ENCODE results near the gene LSM14B. TPM values are rescaled to one million over a fixed set of nuclear protein-coding genes. Genes with fewer than 3 reads are reported as not detected.

The LSM14B gene
- total and polyA plus RNA-seq, 7 donors = 26.4 to 67.0 (median 54.2) TPM

DNA sequence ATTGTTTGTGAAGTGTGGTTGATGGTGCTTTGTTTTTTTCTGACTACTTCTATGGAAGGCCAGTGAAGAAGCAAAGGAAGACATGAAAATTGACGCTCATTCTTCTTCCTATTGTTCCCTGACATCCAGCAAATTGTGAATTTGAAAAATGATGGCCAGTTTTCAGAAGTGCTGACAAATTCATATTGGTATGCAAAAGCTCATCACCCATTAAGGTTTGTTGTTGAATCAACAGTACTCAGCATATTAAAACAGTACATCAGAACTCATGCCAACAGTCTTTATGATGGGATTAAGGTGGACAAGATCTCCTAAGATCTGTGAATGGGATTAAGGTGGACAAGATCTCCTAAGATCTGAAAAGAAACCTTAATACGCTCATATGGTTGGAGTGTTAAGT, 59.5 kb downstream of the LSM14B start:
- no peaks in the 10 kb centered on the region for H3K27me3 ChIP-seq (ENCODE audit: insufficient read depth in 3 of 3, low read length in 2 of 3)
- no peaks in the 10 kb centered on the region for H3K9me3 ChIP-seq
- TF ChIP-seq, protein P1, sequence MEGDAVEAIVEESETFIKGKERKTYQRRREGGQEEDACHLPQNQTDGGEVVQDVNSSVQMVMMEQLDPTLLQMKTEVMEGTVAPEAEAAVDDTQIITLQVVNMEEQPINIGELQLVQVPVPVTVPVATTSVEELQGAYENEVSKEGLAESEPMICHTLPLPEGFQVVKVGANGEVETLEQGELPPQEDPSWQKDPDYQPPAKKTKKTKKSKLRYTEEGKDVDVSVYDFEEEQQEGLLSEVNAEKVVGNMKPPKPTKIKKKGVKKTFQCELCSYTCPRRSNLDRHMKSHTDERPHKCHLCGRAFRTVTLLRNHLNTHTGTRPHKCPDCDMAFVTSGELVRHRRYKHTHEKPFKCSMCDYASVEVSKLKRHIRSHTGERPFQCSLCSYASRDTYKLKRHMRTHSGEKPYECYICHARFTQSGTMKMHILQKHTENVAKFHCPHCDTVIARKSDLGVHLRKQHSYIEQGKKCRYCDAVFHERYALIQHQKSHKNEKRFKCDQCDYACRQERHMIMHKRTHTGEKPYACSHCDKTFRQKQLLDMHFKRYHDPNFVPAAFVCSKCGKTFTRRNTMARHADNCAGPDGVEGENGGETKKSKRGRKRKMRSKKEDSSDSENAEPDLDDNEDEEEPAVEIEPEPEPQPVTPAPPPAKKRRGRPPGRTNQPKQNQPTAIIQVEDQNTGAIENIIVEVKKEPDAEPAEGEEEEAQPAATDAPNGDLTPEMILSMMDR (IDR thresholded peaks at IDR 0.05) = no peak
- H3K36me3 ChIP-seq (ENCODE audit: insufficient read depth in 1 of 2, low read depth in 1 of 2) = peaks cover 0 to 39% of the 10 kb centered on the region in 2 donors
- intact Hi-C loops (cut with DNase I) = loop anchor here (2.0 to 10.0 kb wide), 2 partner anchors 39 to 203 kb away; partner anchors contain the start of genes RPS21 (in 2 of the 2), PSMA7 (in 1 of the 2) and SS18L1 (in 1 of the 2)
- ATAC-seq = no peak
- H3K27ac ChIP-seq = peak overlapping the region; percentile 96
- no peak for DNase-seq
- peak overlapping the region; percentile 95 for H3K4me3 ChIP-seq
- WGBS, 3 donors = 88 to 93% (median 92%) methylated on average over 2 of the region's 2 CpGs
- H3K4me1 ChIP-seq = peaks cover 13% of the 10 kb centered on the region

DNA sequence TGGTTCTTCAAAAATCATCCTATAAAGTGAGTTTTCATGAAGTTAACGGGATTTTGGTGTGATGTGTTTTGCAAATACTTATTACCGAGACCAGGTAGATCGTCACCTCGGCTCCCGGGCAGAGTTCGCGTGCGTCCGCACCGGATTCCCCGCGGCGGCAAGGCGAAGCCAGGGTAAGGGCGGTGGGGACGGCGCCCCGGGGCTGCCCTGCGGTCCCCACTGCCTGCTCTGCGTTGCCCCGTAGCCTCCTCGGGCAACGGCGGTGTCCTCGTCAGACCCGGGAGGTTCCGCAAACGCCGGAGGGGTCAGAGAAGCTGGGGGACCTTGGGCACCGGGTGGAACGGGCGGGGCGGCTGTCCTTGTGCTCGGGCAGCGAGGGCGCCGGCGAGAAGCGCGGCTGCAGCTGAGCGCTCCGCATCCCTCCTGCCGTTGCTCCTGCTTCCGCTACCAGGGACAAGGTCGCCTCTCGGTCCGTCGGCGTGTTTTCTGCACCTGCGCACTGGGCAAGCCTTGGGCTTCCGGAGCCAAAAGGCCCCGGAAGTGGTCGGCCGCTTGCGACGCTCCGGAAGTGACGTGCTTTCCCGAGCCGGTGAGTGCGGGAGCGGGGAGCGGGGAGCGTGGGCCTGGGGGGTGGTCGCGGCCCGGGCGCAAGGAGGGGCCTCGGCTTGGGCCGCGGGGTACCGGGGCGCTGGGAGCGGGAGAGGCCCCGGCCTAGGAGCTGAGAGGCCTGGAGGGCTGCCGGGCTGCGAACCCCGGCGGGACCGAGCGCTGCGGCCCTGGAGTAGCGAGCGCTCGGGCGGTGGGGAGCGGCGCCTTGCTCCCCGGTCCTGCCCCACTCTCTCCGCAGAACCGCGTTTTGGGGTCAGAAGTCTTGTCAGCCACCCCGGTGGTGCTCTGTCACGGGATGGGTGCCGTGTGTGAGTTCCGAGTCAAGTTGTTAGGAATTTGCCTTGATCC, 60.5 kb downstream of the LSM14B start, which contains the start of gene MTG2:
MTG2 (plus strand) TSS at position 560 of the 957 bp plus-strand sequence. CDS start 10,393 bp downstream, outside the sequence.
- 0 to 1% (median 0%) methylated on average over 81 to 96 of the region's 96 CpGs for WGBS, 3 donors
- DNase-seq = peak; percentile 95 to 98
- Histone ChIP-seq H3K4me3 (peak within 1 kb of the TSS; percentile 95), H3K27ac (peak within 1 kb of the TSS; percentile 96), H3K4me1 (peaks cover 13% of the 10 kb centered on the region), H3K36me3 (ENCODE audit: insufficient read depth in 1 of 2, low read depth in 1 of 2) (peaks cover 0 to 29% of the 10 kb centered on the region in 2 donors), H3K27me3 (ENCODE audit: insufficient read depth in 3 of 3, low read length in 2 of 3) (no peaks in the 10 kb centered on the region), H3K9me3 (no peaks in the 10 kb centered on the region)
- ATAC-seq = peak; percentile 96 to 98 (median 98)
- intact Hi-C loops (cut with DNase I) = loop anchor here (2.0 to 10.0 kb wide), 2 partner anchors 40 to 202 kb away; partner anchors contain the start of genes RPS21 (in 2 of the 2), PSMA7 (in 1 of the 2) and SS18L1 (in 1 of the 2)
- TF ChIP-seq, protein P1 (IDR thresholded peaks at IDR 0.05) = no peak

DNA sequence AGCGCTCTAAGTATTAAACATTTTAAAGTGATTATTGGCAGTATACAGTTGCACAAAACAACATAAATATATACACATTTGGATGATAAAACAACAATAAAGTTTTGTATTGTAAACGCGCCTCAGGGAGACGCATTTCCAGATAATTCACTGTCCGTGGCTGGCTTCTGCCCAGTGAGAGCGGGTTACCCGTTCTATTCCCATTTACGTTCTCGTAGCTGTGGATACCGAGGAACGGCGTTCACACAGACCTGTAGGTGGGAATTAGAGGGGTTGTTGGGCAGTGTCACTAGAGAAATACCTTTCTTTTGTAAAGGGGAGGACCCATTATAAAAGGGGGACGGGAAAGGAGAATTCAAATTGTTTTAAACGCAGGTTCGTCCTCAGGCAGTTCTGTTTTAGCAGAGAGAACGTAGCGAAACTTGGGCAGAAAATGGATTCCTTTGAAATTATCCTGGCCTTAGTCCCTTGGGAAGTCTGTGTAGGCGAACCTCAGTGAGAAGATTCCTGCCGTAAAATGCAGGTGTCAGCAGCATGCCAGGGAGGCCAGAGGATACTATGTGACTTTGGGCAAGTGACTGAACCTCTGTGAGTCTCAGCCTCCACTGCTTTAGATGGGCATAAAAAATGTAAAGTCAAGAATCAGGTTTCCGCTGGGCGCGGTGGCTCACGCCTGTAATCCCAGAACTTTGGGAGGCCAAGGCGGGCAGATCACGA, 61.3 kb downstream of the LSM14B start:
- TF ChIP-seq, protein P1 (IDR thresholded peaks at IDR 0.05) = no peak
- intact Hi-C loops (cut with DNase I) = loop anchor here (2.0 to 10.0 kb wide), 2 partner anchors 41 to 201 kb away; partner anchors contain the start of genes RPS21 (in 2 of the 2), PSMA7 (in 1 of the 2) and SS18L1 (in 1 of the 2)
- ATAC-seq (no peak), DNase-seq (peak in 1 of 2 donors; percentile 40)
- Histone ChIP-seq H3K36me3 (ENCODE audit: insufficient read depth in 1 of 2, low read depth in 1 of 2) (peaks cover 0 to 25% of the 10 kb centered on the region in 2 donors), H3K9me3 (no peaks in the 10 kb centered on the region), H3K27ac (peak overlapping the region; percentile 96), H3K4me1 (peaks cover 13% of the 10 kb centered on the region), H3K27me3 (ENCODE audit: insufficient read depth in 3 of 3, low read length in 2 of 3) (no peaks in the 10 kb centered on the region), H3K4me3 (peak overlapping the region; percentile 95)
- 17 to 23% (median 21%) methylated on average over 25 of the region's 25 CpGs for WGBS, 3 donors

Other genes with a start within 250 kb of the LSM14B start
- gene TAF4, start 56.6 kb upstream of the LSM14B start, total RNA-seq = 10 to 100 TPM; 10.7 to 17.7 (median 14.4) TPM
- 1 to 10 TPM; 2.8 to 6.3 (median 3.3) TPM for gene TAF4, start 56.6 kb upstream of the LSM14B start, polyA plus RNA-seq
- 100 to 1,000 TPM; 307 to 499 (median 459) TPM for gene PSMA7, start 20.9 kb downstream of the LSM14B start, total RNA-seq
- 1,000 to 10,000 TPM in 1 of 3 donors, 100 to 1,000 TPM in 2; 652 to 1,146 (median 986) TPM for gene PSMA7, start 20.9 kb downstream of the LSM14B start, polyA plus RNA-seq
- 10 to 100 TPM; 10.2 to 18.0 (median 13.2) TPM for gene SS18L1, start 21.3 kb downstream of the LSM14B start, total RNA-seq
- gene SS18L1, start 21.3 kb downstream of the LSM14B start, polyA plus RNA-seq = 10 to 100 TPM; 10.1 to 12.7 (median 10.3) TPM
- gene MTG2, start 60.6 kb downstream of the LSM14B start, total RNA-seq = 10 to 100 TPM; 29.5 to 56.5 (median 39.6) TPM
- gene MTG2, start 60.6 kb downstream of the LSM14B start, polyA plus RNA-seq = 10 to 100 TPM; 25.0 to 56.2 (median 46.7) TPM
- gene HRH3, start 97.8 kb downstream of the LSM14B start, total RNA-seq = not detected
- gene HRH3, start 97.8 kb downstream of the LSM14B start, polyA plus RNA-seq = under 1 TPM in 1 of 3 donors, not detected in 2; 0.03 TPM
- gene OSBPL2, start 116.0 kb downstream of the LSM14B start, total RNA-seq = 10 to 100 TPM; 19.8 to 30.9 (median 24.8) TPM
- 10 to 100 TPM in 2 of 3 donors, 1 to 10 TPM in 1; 9.6 to 22.8 (median 11.4) TPM for gene OSBPL2, start 116.0 kb downstream of the LSM14B start, polyA plus RNA-seq
- gene ADRM1, start 180.5 kb downstream of the LSM14B start, total RNA-seq = 100 to 1,000 TPM; 142 to 280 (median 238) TPM
- 100 to 1,000 TPM; 355 to 603 (median 460) TPM for gene ADRM1, start 180.5 kb downstream of the LSM14B start, polyA plus RNA-seq
- 10 to 100 TPM; 27.2 to 74.6 (median 46.5) TPM for gene LAMA5, start 244.8 kb downstream of the LSM14B start, total RNA-seq
- gene LAMA5, start 244.8 kb downstream of the LSM14B start, polyA plus RNA-seq = 10 to 100 TPM; 14.4 to 40.5 (median 23.3) TPM